Activated CD8-positive, alpha-beta memory T cell treated with anti-CD3 and anti-CD28 coated beads for 1 hour (primary cell): ENCODE results near the gene RHBDL3.
"Not testable (repeated sequence)": the region's sequence is repeated elsewhere in the genome, so short reads cannot be mapped to it uniquely, and the experiment has no call there.

ENCODE experiments used
- DNase-seq, 2 donors: peaks; one replicate each; pipeline ENCODE4 v3.0.0-alpha.2; 2020; ENCODE audit warnings: low read depth in 1 of 2; ENCODE audit errors: extremely low read depth in 1 of 2

RHBDL3 gene

DNA sequence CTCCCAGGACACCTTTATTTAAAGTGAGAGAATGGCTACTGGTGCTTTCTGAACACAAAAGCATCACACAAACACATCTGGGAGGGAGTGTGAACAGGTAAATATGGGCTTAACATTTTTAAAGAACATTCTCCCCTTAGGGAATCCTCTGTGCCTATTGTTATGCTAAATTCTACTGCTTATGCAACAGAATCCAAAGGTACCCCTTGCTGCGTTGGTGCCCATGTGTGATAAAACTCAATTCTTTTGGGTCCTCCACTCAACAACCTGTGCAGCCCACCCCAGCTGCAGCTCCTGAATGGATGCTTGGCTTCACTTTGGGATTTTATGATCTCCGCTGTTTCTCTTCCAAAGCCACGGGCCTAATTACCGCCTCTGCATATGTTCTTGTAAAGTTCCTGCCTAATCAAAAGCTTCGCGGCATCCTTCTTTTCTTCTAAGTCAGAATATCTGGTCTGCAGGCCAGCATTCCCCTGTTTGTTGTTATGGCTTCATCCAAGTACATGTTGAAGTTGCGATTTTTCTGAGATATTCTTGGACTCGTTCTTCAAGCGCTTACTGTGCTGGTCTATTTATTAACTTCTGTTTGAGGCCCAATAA is 23.9 kb downstream of the RHBDL3 start:
- DNase-seq = no peak

DNA sequence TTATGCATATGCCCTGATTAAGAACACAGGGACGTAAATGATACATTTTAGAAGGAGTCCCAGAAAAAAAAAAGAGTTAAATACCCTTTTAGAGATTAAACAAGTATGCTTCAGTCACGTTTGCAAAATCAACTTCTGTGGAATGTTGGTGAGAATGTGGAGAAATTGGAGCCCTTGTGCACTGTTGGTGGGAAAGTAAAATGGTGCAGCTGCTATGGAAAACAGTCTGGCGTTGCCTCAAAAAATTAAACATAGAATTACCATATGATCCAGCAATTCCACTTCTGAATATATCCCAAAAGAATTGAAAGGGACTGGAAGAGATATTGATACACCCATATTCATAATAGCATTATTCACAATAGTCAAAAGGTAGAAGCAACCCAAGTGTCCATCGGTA is 26.5 kb downstream of the RHBDL3 start:
- no peak for DNase-seq

DNA sequence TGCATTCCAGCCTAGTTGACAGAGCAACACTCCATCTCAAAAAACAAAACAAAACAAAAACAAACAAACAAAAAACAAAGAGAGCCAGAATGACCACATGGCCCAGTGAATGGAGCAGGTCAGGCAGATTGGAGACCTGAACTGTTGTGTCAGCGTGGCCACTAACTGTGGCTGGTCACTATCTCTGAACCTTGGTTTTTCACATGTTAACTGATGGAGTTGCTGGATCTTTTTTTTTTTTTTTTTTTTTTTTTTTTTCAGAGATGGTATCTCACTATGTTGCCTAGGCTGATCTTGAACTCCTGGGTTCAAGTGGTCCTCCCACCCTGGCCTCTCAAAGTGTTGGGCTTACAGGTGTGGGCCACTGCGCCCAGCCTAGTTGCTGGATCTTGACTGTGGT is 31.8 kb downstream of the RHBDL3 start:
- no peak for DNase-seq

DNA sequence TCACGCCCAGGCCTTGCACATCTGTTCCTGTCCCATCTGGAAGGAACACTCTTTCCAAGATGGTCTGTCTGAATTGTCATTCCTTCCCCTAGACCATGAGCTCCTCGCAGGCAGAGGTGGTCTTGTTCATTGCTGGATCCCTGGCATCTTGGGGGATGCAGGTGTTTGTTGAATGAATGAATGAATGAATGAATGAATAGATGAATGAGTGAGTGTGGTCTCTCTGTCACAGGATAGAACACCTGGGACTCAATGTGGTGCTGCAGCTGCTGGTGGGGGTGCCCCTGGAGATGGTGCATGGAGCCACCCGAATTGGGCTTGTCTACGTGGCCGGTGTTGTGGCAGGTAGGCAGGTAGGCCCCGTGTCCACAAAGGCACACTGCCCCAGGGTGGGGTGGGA is 32.2 kb downstream of the RHBDL3 start:
- DNase-seq = no peak

DNA sequence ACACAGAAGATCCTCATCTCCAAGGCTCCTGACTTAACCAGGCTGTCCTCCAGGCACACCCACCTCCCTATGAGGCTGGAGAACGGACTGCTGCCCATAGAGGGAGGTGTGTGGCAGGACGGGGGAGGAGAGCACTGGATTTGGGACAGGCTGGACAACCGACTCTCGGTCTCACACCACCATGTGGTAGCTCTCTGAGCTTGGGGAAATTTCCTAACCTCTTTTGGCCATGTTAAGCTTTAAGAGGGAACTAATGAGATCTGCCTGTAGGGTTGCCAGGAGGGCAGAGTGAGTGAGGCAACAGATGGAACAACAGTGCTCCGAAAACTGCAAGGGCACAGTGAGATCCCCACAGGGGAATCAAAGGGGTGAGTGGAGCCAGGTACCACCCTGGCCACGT is 32.7 kb downstream of the RHBDL3 start:
- DNase-seq = no peak

DNA sequence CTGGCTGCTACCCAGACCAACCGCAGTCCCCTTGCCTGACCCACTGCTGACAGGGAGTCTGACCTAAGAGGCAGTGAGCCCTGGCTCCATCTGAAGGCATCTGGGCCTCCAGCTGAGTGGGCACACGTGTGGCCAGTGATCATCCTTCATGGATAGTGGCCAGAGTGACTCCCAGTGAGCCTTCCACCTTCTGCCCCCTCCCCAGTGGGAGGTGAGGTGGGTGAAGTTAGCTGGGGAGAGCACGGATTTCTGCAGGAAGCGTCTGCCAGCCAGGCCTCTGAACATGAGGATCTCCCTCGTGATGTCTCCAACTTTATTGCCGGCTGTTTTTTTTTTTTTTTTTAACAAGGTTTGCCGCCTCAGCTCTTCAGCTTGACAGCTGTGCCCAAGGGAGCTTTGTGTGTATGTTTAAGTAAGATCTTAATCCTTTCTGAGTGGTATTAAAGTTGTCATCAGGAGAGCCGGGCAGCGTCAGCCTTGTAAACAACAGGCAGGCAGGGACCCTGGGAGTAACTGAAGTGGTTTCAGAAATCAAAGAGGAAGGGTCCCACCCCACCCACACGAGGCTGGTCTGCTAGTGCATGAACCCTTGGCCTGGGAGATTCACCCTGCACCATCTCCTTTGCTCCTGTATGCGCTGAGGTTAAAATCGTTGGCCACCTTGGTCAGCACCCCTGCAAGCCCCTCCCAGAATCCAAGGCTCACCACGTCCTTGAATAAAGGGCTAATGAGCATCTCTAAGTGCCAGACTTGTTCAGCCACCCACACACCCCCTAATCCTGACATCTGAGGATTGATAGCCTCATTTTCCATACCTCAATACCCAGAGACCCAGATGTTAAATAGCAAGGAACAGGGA is 33.3 kb downstream of the RHBDL3 start:
- DNase-seq = no peak

DNA sequence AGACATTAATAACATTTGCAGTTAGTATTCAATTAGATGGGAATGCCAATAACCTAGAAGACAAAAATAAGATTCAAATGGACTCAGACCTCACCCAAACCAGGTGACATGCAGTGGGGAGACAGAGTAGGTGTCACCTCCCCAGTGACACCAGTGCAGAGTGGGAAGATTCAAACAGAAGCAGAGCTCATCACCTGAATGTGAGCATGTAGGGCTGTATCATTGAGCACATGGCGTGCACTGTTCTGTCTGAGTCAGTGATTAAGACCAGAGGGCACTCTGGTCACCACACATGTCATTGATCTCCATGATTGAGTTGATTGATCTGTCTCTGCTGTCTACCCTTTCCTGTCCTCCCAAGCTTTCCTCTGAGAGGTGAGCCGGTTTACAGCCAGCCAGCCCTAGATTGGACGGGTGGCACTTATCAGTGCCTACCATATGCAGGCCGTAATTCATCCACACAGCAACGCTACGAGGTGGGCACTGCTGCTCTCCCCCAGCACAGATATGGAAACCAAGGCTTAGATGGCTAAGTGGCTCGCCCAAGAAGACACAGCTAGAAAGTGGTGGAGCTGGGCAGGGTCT is 34.0 kb downstream of the RHBDL3 start:
- no peak for DNase-seq

DNA sequence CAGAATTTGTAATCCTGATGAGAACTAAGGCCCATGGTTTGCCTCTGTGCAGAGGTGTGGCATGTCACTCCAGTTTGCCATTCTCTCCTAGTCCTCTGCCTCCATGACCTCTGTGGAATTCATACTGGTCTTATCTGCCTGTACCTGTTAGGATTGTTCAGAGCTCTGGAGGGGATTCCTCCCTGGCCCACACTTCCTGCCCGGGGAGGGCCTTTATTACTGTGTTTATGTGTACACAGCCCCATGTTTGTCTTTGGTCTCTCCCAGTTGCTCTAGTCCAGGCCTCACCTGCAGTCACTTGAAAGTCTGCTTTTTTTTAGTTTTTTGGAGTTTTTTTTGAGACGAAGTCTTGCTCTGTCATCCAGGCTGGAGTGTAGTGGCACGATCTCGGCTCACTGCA is 36.4 kb downstream of the RHBDL3 start:
- no peak for DNase-seq

DNA sequence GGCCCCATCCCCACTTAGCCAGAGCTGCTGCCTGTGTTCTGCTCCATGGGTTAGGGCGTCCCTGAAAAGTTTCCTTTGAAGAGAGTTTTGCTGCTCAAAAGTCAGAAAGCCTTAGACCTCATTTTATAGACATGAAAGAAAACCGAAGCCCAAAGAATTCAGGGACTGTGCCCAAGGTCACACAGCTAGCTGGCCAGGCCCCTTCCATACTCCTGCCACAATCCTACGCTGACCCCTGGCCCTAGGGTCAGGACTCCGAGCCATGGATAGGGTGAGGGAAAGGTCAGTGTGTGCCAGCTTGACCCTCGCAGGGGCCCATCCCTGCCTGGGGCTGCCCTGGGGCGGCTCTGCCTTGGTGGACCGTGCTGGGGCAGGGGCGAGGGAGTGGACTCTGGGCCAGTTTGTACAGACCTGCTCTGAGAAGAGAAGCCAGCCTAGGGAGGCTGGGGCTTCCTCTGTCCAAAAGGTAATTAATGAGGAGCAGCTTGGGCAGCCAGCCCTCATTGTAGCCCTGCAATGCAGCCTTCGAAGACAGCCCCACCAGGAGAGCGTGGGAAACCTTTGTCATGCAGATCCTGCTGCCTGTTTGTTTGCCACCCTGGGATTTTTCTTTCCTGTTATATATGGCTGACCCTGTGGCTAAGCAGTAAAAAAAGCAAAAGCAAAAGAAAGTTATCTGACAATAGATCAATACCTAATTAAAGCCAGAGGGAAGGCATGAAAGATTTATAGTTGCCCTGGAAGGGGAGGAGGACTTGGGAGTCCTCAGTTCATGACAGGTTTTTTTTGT is 37.4 kb downstream of the RHBDL3 start:
- DNase-seq = no peak

DNA sequence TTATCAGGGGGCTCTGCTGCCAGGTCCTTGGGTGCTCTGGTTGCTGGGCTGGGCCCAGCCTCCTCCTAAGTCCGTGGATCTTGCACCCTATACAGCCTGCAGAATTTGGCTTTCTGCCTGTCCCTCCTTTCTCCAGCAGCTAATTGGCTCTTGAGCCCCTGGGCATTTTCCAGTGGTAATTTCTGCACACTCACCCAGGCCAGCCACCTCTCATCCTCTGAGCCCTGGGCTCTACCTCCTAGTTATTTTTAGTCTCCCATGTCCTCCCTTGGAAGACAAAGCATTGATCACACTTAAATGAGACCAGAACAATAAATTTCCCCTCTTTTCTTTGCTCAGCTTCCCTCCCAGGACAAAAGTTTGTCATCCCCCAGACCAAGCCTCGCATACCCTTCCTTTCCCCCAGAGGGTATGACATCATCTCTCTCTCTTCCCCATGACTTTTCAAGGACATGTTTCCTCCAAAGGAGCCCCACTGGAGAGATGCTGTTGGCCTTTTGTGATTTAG is 38.2 kb downstream of the RHBDL3 start:
- no peak for DNase-seq

DNA sequence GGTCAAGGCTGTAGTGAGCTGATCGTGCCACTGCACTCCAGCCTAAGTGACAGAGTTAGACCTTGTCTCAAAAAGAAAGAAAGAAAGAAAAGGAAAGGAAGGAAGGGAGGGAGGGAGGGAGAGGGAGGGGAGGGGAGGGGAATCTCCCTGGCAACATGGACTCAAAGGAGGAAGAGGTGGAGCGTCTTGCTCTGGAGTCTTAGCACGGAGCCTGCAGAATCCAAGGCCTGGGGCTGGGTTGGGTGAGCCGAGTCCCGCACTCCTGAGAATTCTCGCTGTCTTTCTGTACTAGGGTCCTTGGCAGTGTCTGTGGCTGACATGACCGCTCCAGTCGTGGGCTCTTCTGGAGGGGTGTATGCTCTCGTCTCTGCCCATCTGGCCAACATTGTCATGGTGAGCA is 39.4 kb downstream of the RHBDL3 start:
- DNase-seq = no peak

DNA sequence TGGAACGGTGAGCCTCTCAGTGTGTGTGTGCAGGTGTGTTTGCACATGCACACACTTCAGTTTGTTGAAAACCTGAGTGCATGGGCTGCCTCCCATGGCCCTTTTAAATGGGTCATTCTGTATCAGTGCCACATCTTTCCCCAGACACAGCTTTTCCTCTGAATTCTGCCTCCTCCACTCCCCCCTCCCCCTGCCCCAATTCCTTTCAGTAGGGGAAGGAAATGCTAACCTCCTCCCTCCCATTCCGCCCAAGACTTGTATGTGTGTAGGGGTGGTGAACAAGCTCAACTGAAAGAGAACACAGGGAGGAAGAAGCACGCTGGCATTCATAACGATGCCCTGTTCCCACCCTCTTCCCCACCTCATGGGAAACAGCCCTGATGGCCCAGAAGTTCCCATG is 42.0 kb downstream of the RHBDL3 start:
- no peak for DNase-seq

DNA sequence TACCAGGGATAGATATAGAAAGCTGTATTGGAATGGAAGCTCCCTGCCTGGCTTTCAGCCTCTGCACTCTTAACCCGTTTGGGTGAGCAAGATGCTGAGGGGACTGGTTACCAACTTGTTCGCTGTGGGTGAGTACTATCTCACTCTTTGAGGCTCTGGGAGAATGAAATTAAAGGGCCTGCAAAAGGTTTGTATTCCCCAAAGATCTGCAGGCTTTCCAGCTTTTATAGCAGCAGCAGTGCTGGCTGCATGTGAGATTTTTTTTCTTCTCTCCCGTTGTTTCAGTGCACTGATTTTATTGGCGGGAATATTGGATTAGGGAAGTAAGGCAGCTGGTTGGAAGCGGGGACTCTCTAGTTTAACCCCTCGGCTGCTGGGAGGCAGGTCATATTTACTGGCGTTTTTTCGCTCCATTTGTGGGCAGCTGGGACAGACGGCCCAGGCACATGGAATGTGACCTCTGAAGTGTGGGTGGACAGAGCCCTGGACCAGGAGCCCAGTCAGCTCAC is 45.5 kb downstream of the RHBDL3 start:
- DNase-seq = no peak

DNA sequence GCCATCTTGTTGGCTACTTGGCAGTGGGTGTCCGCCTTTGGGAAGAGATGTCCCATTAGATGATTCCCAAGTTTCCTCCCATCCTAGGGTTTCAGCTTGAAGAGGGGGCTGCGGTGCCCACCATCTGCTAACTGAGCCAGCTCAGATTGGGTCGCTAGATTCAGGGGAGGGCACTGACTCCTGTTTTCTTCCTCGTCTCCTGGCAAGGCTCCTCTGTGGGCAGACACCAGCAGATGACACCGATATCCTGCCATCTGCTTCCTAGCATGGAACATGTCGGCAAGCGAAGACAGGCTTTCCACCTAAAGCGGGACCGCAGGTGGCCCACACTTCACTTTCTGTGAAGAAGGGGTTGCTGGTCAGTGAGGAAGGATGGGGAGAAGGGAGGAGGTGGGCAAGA is 49.0 kb downstream of the RHBDL3 start:
- no peak for DNase-seq

DNA sequence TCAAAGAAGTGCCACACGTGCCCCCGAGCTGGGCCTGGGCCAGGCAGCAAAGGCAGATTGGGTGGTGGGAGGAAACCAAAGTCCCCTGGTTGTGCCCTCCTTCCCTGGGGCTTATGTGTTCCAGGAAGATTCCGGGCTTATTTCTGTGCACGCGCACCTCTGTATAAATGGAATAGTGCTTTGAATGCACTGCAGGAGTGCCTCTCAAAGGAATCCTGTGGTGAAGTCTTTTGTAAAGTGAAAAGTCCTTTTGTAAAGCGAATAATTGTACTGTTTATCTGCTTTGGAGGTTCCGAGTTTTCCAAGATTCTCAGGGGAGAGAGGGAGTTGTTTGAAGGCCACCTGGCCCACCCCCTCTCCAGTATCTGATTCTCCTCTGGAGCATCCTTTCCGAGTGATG is 49.5 kb downstream of the RHBDL3 start:
- DNase-seq = no peak

DNA sequence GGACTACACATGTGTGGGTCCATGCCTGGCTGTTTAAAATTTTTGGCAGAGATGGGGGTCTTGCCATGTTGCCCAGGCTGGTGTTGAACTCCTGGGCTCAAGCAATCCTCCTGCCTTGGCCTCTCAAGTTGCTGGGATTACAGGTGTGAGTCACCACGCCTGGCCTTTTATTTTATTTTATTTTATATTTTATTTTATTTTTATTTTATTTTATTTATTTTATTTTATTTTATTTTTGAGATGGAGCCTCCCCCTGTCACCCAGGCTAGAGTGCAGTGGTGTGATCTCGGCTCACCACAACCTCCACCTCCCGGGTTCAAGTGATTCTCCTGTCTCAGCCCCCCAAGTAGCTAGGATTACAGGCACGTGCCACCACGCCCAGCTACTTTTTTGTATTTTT is 51.0 kb downstream of the RHBDL3 start:
- not testable (repeated sequence) for DNase-seq

DNA sequence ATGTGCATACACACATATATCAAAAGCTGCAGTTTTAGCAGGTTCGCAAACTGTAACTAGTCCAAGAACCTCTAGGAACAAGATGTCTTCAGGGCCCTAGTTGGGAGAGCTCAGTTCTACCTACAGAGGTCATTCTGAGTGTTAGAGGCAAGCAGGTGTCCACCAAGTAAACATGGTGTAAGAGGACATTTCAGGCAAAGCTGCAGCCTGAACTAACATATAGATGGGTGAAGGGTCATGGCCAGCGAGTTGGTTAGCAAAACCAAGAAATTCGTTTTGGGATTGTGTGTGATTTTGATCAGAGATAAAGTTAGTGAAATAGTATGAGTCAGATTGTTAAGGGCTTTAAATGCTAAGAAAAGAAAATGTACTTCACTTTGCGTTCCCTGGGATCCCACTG is 51.7 kb downstream of the RHBDL3 start:
- DNase-seq = no peak

DNA sequence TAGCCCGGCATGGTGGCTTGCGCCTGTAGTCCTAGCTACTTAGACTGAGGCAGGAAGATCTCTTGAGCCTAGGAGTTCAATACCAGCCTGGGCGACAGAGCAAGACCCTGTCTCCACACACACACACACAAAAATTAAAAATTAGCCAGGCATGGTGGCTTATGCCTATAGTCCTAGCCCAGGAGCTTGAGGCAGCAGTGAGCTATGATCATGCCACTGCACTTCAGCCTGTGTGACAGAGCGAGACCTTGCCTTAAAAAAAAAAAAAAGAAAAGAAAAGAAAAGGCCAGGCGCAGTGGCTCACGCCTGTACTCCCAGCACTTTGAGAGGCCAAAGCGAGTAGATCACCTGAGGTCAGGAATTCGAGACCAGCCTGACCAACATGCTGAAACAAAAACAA is 52.4 kb downstream of the RHBDL3 start:
- DNase-seq = no peak

DNA sequence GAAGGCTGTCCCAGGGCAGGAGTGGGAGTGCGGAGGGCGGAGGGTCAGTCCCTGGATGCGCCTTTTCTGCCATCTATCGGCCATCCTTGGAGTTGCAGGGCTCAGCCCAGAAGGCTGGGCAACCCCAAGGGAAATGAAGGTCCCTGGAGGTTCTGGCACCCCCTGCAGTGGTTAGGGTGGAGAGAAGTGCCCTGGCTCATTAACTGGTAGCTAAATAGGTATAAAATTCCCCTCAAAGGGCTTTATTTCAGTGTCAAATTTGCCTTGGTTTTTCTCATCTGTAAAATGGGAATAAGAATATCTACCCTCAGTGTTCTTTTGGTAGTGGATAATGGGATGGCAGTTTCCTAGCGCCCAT is 53.9 kb downstream of the RHBDL3 start:
- DNase-seq = peak; percentile 28 to 53

DNA sequence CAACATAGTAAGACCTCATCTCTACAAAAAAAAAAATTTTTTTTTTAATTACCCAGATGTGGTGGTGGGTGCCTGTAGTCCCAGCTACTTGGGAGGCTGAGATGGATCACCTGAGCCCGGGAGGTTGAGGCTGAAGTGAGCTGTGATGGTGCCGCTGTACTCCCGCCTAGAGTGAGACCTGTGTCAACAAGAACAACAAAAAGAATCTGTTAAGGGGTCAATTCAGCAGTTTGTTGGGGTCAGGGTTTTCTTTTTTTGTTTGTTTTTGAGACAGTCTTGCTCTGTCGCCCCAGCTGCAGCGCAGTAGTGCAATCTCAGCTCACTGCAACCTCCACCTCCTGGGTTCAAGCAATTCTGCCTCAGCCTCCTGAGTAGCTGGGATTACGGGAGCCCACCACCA is 54.4 kb downstream of the RHBDL3 start:
- DNase-seq = not testable (repeated sequence)

DNA sequence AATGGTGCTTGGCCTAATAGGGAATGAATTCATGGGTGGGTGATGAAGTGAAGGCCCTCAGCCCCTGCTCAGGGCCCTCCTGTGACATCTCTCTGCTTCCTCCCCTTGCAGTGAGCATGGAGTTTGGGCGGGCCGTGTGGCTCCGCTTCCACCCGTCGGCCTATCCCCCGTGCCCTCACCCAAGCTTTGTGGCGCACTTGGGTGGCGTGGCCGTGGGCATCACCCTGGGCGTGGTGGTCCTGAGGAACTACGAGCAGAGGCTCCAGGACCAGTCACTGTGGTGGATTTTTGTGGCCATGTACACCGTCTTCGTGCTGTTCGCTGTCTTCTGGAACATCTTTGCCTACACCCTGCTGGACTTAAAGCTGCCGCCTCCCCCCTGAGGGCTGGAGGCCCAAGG is 55.2 kb downstream of the RHBDL3 start:
- no peak for DNase-seq
